ENCODE results near the gene LGALSL. TPM values are rescaled to one million over a fixed set of nuclear protein-coding genes. Genes with fewer than 3 reads are reported as not detected.
A peak's percentile ranks its signal among the peaks of the same experiment; 100 is the strongest.

LGALSL gene
- total RNA-seq, 1 donor = 5.0 TPM

DNA sequence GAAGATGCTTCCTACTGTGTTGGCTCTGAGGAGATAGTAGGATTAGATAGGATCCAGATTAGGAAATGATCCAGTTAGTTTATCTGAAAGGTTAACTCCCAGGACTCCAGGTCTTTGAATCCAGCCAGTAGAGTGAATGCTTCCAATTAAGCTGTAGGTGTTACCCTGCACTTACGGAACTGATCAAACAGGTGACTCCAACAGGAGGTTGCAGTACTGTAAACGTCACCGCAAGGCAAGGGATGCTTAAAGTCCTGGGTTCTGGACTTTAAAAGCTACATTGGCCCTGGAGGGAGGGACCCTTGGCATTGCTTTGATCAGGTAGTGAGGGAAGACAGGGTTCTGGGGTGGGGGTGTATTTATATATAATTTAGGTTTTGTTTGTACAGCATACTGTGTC, 5.6 kb downstream of the LGALSL start:
- no peak for DNase-seq (ENCODE audit: low read depth)
- TF ChIP-seq, protein P1, sequence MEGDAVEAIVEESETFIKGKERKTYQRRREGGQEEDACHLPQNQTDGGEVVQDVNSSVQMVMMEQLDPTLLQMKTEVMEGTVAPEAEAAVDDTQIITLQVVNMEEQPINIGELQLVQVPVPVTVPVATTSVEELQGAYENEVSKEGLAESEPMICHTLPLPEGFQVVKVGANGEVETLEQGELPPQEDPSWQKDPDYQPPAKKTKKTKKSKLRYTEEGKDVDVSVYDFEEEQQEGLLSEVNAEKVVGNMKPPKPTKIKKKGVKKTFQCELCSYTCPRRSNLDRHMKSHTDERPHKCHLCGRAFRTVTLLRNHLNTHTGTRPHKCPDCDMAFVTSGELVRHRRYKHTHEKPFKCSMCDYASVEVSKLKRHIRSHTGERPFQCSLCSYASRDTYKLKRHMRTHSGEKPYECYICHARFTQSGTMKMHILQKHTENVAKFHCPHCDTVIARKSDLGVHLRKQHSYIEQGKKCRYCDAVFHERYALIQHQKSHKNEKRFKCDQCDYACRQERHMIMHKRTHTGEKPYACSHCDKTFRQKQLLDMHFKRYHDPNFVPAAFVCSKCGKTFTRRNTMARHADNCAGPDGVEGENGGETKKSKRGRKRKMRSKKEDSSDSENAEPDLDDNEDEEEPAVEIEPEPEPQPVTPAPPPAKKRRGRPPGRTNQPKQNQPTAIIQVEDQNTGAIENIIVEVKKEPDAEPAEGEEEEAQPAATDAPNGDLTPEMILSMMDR (IDR thresholded peaks at IDR 0.05; ENCODE audit: insufficient read depth, low read length) = no peak
- no peak overlapping the region for H3K4me3 ChIP-seq (ENCODE audit: low read depth, low read length)

GRCh38 chr2:64460330-64460729, 6.4 kb downstream of the LGALSL start:
- H3K4me3 ChIP-seq (ENCODE audit: low read depth, low read length) = no peak overlapping the region

GRCh38 chr2:64461271-64462058, 7.5 kb downstream of the LGALSL start:
- TF ChIP-seq, protein P1 (IDR thresholded peaks at IDR 0.05; ENCODE audit: insufficient read depth, low read length) = no peak
- DNase-seq (ENCODE audit: low read depth) = no peak
- H3K4me3 ChIP-seq (ENCODE audit: low read depth, low read length) = no peak overlapping the region

More at GRCh38 chr2:64460330-64460729, 6.4 kb downstream of the LGALSL start:
- no peak for DNase-seq (ENCODE audit: low read depth)
- TF ChIP-seq, protein P1 (IDR thresholded peaks at IDR 0.05; ENCODE audit: insufficient read depth, low read length) = no peak

DNA sequence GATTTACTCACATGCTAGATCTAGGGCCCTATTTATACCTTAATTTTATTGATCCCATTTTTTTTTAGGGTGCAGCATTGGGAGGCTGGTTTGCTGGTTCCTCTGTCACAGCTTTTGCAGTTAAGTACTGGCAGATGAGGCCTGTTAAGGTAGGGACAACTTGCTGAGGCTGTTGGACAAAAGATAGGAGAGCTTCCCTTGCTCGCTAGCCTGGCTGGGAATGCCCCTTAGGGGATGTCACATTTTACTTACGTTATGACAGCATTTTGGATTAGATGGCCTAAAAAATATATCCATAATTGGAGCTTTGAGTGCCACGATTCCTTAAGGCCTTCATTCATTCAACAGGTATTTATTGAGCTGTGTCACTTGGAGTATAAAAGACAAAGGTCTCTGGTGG, 8.2 kb downstream of the LGALSL start:
- TF ChIP-seq, protein P1 (IDR thresholded peaks at IDR 0.05; ENCODE audit: insufficient read depth, low read length) = no peak
- no peak for DNase-seq (ENCODE audit: low read depth)
- H3K4me3 ChIP-seq (ENCODE audit: low read depth, low read length) = no peak overlapping the region

- DNase-seq (ENCODE audit: low read depth) = peak; percentile 64
- TF ChIP-seq, protein P1 (IDR thresholded peaks at IDR 0.05; ENCODE audit: insufficient read depth, low read length) = no peak
- H3K4me3 ChIP-seq (ENCODE audit: low read depth, low read length) = no peak overlapping the region
Observed at GRCh38 chr2:64462940-64463700, 9.2 kb downstream of the LGALSL start.

DNA sequence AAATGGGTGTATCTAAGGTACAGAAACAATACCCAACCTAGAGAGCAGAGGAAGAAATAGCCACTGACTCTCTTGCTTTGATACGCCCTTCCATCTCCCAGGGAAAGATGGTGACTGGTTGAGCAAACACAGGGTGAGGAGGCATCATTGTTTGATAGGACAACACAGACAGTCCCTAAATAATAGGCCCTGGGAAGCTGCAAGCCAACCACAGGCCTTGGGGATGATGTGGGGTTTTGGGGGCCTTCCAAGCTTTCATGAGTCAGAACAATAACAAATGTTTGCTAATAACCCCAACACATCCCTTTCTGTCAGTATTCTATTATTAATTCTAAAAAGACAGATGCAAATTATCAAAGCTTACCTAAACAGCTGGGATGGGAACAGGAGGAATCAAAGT, 9.8 kb downstream of the LGALSL start:
- peak; percentile 76 for DNase-seq (ENCODE audit: low read depth)
- no peak overlapping the region for H3K4me3 ChIP-seq (ENCODE audit: low read depth, low read length)
- TF ChIP-seq, protein P1 (IDR thresholded peaks at IDR 0.05; ENCODE audit: insufficient read depth, low read length) = no peak
